ENCODE results near the gene HMGCLL1.

Gene HMGCLL1

DNA sequence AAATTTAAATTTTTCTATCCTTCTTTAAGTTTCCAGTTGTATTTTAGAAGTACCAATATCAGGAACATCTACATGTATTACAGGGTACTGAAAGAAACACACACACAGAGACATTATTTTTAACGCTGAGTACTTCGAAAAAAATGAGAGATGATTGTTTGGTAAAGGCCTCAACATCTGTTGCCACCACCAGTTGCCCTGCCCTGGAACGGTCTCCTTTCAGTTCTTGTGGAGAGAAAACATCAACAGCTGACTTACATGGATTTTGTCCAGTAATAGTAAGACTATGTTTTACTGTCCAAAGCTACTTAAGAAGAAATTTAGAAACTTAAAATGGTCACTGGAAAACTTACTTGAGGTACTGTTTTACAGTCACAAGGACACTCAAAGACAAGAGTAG, 16.7 kb downstream of the HMGCLL1 start:
- Mint-ChIP-seq H3K4me1 (ENCODE audit: low read depth) (no peaks in the 10 kb centered on the region), H3K9me3 (no peaks in the 10 kb centered on the region), H3K27me3 (no peaks in the 10 kb centered on the region), H3K27ac (no peak overlapping the region), H3K36me3 (ENCODE audit: low read depth) (no peaks in the 10 kb centered on the region), H3K4me3 (no peak overlapping the region)
- intact Hi-C loops (cut with micrococcal nuclease), result no loop called here

DNA sequence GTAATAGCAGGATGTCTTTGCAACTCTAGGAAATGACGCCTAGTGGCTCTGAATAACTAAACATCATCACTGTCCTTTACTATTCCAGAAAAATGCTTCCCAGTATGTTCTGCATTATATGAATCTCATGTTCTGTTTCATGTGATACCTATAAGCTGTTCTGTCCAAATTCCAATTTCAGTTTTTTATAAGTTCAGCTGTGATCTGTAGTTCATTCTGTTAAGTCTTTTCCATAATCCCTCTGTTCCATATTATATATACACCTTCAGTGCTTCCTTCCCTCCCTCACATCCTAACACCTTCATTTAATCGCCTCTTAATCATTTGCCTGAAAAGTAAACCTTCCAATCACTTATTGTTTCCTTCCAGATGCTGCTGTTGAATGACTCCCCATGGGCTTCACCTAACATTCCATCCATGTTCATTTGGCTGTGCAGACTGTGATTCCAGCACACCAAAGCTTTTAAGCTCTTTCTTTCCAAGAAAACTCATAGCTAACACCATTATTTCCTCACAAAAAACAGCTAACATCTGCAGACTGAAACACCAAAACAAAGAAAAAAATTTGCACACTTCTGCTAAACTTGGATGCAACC, 18.6 kb downstream of the HMGCLL1 start:
- no peaks in the 10 kb centered on the region for H3K4me1 Mint-ChIP-seq (ENCODE audit: low read depth)
- no peaks in the 10 kb centered on the region for H3K27me3 Mint-ChIP-seq
- no peak overlapping the region for H3K27ac Mint-ChIP-seq
- intact Hi-C loops (cut with micrococcal nuclease), result no loop called here
- H3K9me3 Mint-ChIP-seq, result no peaks in the 10 kb centered on the region
- no peak overlapping the region for H3K4me3 Mint-ChIP-seq
- H3K36me3 Mint-ChIP-seq (ENCODE audit: low read depth), result no peaks in the 10 kb centered on the region

DNA sequence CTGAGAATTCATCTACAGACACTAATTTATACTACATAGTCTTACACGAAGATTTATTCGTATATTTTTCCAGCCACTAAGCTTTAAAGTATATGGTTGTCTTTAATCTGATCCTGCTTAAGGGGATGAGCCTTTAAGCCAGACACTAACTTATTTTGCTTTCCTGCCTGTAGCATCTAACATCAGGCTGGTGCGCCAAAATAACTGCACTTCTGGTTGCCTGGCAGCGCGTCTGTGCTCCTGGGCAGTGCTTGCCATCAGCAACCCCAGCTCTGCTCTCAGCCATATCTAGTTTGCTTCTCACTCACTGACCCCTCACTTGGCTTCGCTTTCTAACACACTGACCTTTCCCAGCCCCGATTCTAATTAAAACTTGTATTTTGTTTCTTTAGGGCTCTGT, 21.8 kb downstream of the HMGCLL1 start:
- no peaks in the 10 kb centered on the region for H3K27me3 Mint-ChIP-seq
- H3K4me3 Mint-ChIP-seq, result no peak overlapping the region
- intact Hi-C loops (cut with micrococcal nuclease), result no loop called here
- no peaks in the 10 kb centered on the region for H3K36me3 Mint-ChIP-seq (ENCODE audit: low read depth)
- no peaks in the 10 kb centered on the region for H3K9me3 Mint-ChIP-seq
- H3K27ac Mint-ChIP-seq, result no peak overlapping the region
- H3K4me1 Mint-ChIP-seq (ENCODE audit: low read depth), result no peaks in the 10 kb centered on the region

DNA sequence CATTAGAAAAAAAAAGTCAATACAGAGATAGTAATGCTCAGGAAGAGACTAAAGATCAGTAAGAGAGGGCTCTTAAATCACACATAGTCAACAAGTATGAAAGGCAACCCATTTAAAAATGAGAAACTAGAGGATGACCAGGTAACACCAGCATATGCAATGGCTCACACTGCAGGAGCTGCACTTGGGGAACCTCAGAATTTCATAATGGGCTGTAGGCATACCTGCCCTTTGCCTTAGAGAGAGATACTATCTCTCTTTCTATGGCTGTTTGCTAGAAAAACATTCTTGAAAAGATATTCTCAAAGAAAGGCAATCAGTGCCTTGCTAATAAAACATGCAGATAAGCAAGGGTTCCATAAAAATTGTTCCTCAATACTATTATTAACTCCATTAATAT, 33.2 kb downstream of the HMGCLL1 start:
- no peaks in the 10 kb centered on the region for H3K9me3 Mint-ChIP-seq
- H3K4me1 Mint-ChIP-seq (ENCODE audit: low read depth), result no peaks in the 10 kb centered on the region
- no peak overlapping the region for H3K27ac Mint-ChIP-seq
- H3K36me3 Mint-ChIP-seq (ENCODE audit: low read depth), result no peaks in the 10 kb centered on the region
- no peaks in the 10 kb centered on the region for H3K27me3 Mint-ChIP-seq
- H3K4me3 Mint-ChIP-seq, result no peak overlapping the region
- intact Hi-C loops (cut with micrococcal nuclease), result no loop called here

DNA sequence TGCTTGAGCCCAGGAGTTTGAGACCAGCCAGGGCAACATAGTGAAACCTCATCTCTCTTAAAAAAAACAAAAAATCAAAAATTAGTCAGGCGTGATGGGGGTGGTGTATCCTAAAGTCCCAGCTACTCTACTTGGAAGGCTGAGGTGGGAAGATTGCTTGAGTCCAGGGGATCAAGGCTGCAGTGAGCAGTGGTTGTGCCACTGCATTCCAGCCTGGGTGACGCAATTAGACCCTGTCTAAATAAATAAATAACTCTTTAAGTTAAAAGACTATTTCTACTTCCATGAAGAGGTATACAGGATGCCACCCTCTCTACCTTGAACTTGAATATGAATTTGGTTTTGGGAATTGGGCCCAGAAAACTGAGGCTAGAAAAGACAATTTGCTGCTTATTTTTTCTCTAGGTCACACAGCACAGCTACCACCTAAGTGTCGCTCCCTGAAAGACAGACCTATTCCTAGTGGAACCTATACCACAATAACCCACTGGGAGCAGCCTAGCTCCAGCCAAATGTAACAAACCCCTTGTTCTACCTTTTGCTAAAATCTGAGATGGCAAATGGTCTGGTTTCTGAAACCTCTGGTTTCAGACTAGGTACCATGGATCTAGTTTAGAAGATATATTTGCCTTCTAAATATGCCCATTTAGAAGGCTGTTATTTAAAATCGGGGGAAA, 35.2 kb downstream of the HMGCLL1 start:
- intact Hi-C loops (cut with micrococcal nuclease), result no loop called here
- Mint-ChIP-seq H3K9me3 (peaks cover 13% of the 10 kb centered on the region), H3K4me3 (no peak overlapping the region), H3K27me3 (no peaks in the 10 kb centered on the region), H3K4me1 (ENCODE audit: low read depth) (no peaks in the 10 kb centered on the region), H3K36me3 (ENCODE audit: low read depth) (no peaks in the 10 kb centered on the region), H3K27ac (no peak overlapping the region)

DNA sequence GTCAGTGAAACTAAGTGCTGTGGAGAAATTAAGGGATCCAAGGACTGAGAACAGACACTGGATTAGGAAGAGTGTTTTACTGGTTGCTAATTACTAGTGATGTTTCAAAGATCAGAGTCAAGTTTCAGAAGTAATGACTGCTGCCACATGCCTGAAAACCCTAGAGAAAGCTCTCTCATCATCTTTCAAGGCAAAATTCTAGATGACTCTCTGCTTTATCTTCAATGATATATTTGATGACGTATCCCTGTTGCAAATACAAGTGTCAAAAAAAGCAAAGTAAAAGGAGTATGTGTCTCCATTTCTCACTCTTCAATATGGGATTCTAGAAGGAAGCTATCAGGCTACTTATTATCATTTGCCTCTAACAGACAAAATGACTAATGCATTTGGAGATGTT, 38.0 kb downstream of the HMGCLL1 start:
- H3K4me3 Mint-ChIP-seq, result no peak overlapping the region
- no peaks in the 10 kb centered on the region for H3K27me3 Mint-ChIP-seq
- H3K27ac Mint-ChIP-seq, result no peak overlapping the region
- intact Hi-C loops (cut with micrococcal nuclease), result no loop called here
- peaks cover 13% of the 10 kb centered on the region for H3K9me3 Mint-ChIP-seq
- no peaks in the 10 kb centered on the region for H3K4me1 Mint-ChIP-seq (ENCODE audit: low read depth)
- no peaks in the 10 kb centered on the region for H3K36me3 Mint-ChIP-seq (ENCODE audit: low read depth)

DNA sequence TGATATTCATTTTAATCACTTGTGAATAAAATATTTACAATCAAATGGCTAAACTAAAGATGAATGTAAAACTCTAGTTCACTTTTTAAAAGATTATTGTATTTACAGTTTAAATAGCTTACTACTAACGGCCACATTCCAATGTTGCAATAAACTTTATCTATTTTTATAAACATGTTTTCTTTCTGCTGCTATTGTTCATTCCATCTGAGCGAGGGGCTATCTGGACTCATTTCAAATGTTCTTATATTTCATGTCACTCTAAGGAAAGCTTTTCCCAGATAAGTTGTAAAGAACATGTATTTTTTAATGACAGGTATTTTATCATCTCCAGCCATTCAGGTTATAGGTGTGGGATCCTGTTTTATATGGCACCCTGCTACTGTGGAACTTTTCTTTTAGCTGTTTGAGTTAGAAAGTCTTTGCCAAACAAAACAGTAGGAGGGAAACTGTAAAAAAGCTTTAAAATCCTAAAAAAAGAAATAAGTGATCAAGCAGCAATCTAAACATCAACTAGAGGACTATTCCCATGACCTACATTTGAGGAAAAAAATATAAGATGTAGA, 42.5 kb downstream of the HMGCLL1 start:
- no peaks in the 10 kb centered on the region for H3K27me3 Mint-ChIP-seq
- H3K4me3 Mint-ChIP-seq, result no peak overlapping the region
- intact Hi-C loops (cut with micrococcal nuclease), result no loop called here
- H3K9me3 Mint-ChIP-seq, result peaks cover 13% of the 10 kb centered on the region
- H3K27ac Mint-ChIP-seq, result no peak overlapping the region
- H3K4me1 Mint-ChIP-seq (ENCODE audit: low read depth), result no peaks in the 10 kb centered on the region
- no peaks in the 10 kb centered on the region for H3K36me3 Mint-ChIP-seq (ENCODE audit: low read depth)

DNA sequence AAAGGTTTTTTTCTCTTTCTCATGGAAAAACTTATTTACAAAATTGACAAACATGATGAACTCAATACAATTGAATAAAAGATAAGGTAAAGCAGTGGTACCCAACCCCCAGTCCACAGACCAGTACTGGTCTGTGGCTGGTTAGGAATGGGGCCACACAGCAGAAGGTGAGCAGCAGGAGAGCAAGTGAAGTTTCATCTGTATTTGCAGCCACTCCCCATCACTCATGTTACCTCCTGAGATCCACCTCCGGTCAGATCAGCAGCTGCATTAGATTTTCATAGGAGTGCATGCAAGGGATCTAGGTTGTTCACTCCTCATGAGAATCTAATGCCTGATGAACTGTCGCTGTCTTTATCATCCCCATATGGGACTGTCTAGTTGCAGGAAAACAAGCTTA, 47.5 kb downstream of the HMGCLL1 start:
- Mint-ChIP-seq H3K27me3 (no peaks in the 10 kb centered on the region), H3K27ac (no peak overlapping the region), H3K9me3 (no peaks in the 10 kb centered on the region), H3K4me3 (no peak overlapping the region), H3K36me3 (ENCODE audit: low read depth) (no peaks in the 10 kb centered on the region), H3K4me1 (ENCODE audit: low read depth) (no peaks in the 10 kb centered on the region)
- intact Hi-C loops (cut with micrococcal nuclease), result no loop called here

DNA sequence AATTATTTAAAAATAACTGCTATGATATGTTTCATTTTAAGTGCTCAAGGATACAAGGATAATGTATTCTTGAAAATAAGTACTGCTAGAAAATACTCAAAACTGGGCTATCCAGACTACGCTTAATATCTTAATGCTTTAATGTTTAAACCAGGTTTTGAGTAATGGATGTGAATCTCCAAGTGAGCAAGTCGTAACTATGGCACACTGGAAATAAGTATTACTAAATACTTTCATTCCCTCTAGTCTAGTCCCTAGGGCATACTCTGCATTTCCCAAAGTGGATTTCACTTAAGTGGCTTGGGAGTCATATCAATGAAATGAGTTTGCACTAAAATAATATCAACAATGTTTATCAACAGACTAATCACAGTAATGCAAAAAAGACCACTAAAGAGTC, 48.1 kb downstream of the HMGCLL1 start:
- Mint-ChIP-seq H3K4me1 (ENCODE audit: low read depth) (no peaks in the 10 kb centered on the region), H3K4me3 (no peak overlapping the region), H3K9me3 (no peaks in the 10 kb centered on the region), H3K27ac (no peak overlapping the region), H3K27me3 (no peaks in the 10 kb centered on the region), H3K36me3 (ENCODE audit: low read depth) (no peaks in the 10 kb centered on the region)
- intact Hi-C loops (cut with micrococcal nuclease), result no loop called here

DNA sequence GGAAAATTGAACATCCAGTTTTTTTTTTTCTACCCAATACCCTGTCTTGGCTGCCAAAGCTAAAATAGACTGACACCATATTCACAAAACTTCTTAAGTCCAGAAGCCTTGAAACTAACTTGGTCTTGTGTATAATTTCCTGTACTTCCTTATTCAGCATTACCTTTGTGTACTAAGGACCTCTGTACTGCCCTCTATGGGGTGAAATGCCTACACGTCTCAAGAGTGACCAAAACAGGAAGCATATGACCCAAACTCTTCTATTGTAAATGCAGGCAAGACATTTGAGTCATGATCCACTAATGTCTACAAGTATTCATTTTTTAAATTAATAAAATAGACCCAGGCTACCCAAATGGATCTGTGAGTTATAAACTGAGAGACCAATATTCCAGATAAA, 50.4 kb downstream of the HMGCLL1 start:
- no peak overlapping the region for H3K4me3 Mint-ChIP-seq

DNA sequence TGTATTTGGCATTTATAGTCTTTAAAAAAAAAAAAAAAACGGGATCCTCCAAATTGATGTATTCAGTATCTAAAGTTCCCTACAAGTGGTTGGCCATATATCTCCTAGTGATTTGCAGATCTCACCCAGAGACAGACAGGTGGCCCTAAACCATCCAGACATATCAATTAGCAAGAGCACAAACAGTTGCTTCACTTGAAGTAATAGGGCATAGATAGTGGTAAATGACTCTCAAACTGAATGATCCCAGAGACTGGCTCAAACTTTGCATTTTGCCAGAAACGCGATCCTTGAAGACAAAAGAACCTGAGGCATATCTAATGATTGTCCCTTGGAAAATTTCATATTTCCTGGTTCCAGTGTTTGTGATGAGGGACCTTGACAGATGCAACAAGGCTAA, 54.6 kb downstream of the HMGCLL1 start:
- intact Hi-C loops (cut with micrococcal nuclease), result no loop called here
- no peaks in the 10 kb centered on the region for H3K27me3 Mint-ChIP-seq

More for the DNA sequence above, 50.4 kb downstream of the HMGCLL1 start:
- Mint-ChIP-seq H3K27ac (no peak overlapping the region), H3K36me3 (ENCODE audit: low read depth) (no peaks in the 10 kb centered on the region), H3K4me1 (ENCODE audit: low read depth) (no peaks in the 10 kb centered on the region), H3K9me3 (no peaks in the 10 kb centered on the region), H3K27me3 (no peaks in the 10 kb centered on the region)
- intact Hi-C loops (cut with micrococcal nuclease), result no loop called here

DNA sequence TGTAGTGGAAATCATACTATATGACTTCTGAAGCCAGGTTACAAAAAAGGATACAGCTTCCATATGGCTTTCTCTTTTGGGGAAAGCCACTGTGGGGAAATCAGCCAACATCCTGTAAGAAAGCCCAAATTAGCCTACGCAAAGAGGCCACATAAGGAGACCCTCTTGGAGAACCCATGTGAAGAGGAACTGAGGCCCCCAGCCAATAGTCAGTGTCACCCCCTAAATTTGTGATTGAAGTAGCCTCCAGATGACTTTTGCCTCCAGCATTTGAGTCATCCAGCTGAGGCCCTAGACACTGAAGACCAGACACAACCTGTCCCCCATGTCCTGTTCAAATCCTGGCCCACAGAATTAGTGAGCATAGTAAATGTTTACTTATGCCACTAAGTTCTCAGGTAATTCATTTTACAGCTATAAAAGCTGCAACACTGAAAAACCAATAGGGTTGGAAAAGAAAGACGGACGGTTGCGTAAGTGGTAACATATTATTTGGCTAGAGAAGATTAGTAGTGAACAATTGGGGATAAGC, 60.4 kb downstream of the HMGCLL1 start:
- Mint-ChIP-seq H3K4me3 (no peak overlapping the region), H3K4me1 (ENCODE audit: low read depth) (no peaks in the 10 kb centered on the region), H3K9me3 (no peaks in the 10 kb centered on the region), H3K27ac (no peak overlapping the region), H3K36me3 (ENCODE audit: low read depth) (no peaks in the 10 kb centered on the region), H3K27me3 (no peaks in the 10 kb centered on the region)
- intact Hi-C loops (cut with micrococcal nuclease), result no loop called here

More for the DNA sequence above, 54.6 kb downstream of the HMGCLL1 start:
- no peak overlapping the region for H3K27ac Mint-ChIP-seq
- no peaks in the 10 kb centered on the region for H3K9me3 Mint-ChIP-seq
- H3K4me1 Mint-ChIP-seq (ENCODE audit: low read depth), result no peaks in the 10 kb centered on the region
- no peak overlapping the region for H3K4me3 Mint-ChIP-seq
- H3K36me3 Mint-ChIP-seq (ENCODE audit: low read depth), result no peaks in the 10 kb centered on the region

DNA sequence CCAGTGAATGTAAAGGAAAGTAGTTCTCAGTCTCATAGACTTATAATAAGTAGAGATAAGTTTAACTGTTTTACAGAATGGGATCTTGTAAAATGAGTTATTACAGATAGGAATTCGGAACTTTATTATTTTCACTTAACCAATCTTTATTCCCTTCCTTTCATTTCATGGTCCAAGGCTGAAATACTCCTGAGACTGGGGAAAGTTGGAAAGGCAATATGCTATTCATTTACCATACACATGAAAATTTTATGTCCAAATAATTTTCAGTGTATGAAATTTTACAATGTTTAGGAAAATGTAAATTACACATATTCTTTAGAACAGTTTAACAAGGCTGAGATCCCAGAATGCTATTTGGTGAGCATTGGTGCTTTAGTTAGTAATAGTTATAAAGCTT, 62.3 kb downstream of the HMGCLL1 start:
- no peaks in the 10 kb centered on the region for H3K4me1 Mint-ChIP-seq (ENCODE audit: low read depth)
- H3K27me3 Mint-ChIP-seq, result no peaks in the 10 kb centered on the region
- H3K36me3 Mint-ChIP-seq (ENCODE audit: low read depth), result no peaks in the 10 kb centered on the region
- no peak overlapping the region for H3K27ac Mint-ChIP-seq
- intact Hi-C loops (cut with micrococcal nuclease), result no loop called here
- H3K9me3 Mint-ChIP-seq, result no peaks in the 10 kb centered on the region
- H3K4me3 Mint-ChIP-seq, result no peak overlapping the region

DNA sequence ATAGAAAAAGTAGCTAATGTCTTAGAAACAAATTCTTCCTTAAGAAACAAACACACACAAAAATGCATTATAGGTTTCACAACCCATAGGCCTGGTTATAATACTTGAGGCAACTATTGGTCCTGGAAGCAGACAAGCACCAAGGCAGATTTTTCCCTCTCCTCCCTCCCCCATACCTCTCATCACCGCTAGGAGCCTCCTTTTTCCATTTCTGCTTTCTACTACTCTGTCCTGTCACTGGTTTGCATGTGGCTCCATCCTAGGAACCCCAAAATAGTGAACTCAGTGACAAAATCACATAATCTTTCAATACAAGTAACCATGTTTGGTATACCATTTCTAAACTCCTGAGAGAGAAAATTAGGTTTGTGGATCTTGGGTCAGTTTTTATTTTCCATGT, 66.1 kb downstream of the HMGCLL1 start:
- Mint-ChIP-seq H3K4me1 (ENCODE audit: low read depth) (no peaks in the 10 kb centered on the region), H3K27ac (no peak overlapping the region), H3K4me3 (no peak overlapping the region), H3K36me3 (ENCODE audit: low read depth) (no peaks in the 10 kb centered on the region), H3K27me3 (no peaks in the 10 kb centered on the region), H3K9me3 (no peaks in the 10 kb centered on the region)
- intact Hi-C loops (cut with micrococcal nuclease), result no loop called here

All from dendritic cell treated with granulocyte-macrophage colony-stimulating factor and Interleukin-4, amounts not matched to agents 40 ng/mL and 50 ng/mL, for 4 days (primary cell).